ENCODE data around the gene SH3GL1.

The SH3GL1 gene

GRCh38 chr19:4439243-4439642 lies 38.9 kb upstream of the SH3GL1 start:
- DNase-seq (ENCODE audit: insufficient read length, low spot score): no peak
- TF ChIP-seq, protein P1, sequence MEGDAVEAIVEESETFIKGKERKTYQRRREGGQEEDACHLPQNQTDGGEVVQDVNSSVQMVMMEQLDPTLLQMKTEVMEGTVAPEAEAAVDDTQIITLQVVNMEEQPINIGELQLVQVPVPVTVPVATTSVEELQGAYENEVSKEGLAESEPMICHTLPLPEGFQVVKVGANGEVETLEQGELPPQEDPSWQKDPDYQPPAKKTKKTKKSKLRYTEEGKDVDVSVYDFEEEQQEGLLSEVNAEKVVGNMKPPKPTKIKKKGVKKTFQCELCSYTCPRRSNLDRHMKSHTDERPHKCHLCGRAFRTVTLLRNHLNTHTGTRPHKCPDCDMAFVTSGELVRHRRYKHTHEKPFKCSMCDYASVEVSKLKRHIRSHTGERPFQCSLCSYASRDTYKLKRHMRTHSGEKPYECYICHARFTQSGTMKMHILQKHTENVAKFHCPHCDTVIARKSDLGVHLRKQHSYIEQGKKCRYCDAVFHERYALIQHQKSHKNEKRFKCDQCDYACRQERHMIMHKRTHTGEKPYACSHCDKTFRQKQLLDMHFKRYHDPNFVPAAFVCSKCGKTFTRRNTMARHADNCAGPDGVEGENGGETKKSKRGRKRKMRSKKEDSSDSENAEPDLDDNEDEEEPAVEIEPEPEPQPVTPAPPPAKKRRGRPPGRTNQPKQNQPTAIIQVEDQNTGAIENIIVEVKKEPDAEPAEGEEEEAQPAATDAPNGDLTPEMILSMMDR (IDR thresholded peaks at IDR 0.05; ENCODE audit: insufficient read depth, missing control alignments): no peak
- FAIRE-seq: no peak

GRCh38 chr19:4437103-4437502 lies 36.8 kb upstream of the SH3GL1 start:
- FAIRE-seq: no peak
- TF ChIP-seq, protein P1 (IDR thresholded peaks at IDR 0.05; ENCODE audit: insufficient read depth, missing control alignments): no peak
- no peak for DNase-seq (ENCODE audit: insufficient read length, low spot score)

- TF ChIP-seq, protein P1 (IDR thresholded peaks at IDR 0.05; ENCODE audit: insufficient read depth, missing control alignments): no peak
- DNase-seq (ENCODE audit: insufficient read length, low spot score) (no peak), FAIRE-seq (no peak)
Observed at GRCh38 chr19:4436231-4436630, 35.9 kb upstream of the SH3GL1 start.

DNA sequence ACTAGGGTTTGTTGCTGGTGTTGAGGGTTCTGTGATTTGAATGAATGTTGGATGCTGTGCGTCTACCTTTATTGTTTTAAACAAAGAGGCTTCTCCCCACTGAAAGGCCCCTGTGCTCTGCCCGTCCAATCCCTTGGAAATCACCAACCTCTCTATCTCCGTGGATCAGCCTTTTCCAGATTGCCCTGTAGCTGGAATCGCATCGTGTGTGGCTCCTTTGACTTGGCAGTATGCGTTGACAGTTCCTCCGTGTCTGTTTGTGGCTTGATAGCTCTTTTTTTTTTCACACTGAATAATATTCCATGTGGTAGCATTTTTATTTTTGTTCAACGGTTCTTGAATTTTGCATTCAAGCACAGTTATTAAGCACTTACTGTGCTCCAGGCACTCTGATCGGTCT lies 34.0 kb upstream of the SH3GL1 start:
- FAIRE-seq (no peak), DNase-seq (ENCODE audit: insufficient read length, low spot score) (no peak)
- TF ChIP-seq, protein P1 (IDR thresholded peaks at IDR 0.05; ENCODE audit: insufficient read depth, missing control alignments): no peak

DNA sequence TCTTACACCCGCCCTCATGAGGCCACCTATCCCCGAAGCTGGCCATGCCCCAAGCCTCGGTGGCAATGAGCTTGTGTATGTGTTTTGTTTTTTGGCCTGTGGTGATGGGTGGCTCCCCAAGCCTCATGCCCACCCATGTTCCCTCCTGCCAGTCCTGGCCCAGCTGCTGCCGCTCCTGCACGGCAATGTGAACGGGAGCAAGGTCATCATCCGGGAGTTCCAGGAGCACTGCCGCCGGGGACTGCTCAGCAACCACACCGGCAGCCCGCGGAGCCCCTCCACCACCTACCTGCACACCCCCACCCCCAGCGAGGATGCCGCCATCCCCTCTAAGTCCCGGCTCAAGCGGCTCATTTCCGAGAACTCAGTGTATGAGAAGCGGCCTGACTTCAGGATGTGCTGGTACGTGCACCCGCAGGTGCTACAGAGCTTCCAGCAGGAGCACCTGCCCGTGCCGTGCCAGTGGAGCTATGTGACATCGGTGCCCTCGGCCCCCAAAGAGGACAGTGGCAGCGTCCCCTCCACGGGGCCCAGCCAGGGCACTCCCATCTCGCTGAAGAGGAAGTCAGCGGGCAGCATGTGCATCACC lies 32.7 kb upstream of the SH3GL1 start:
- TF ChIP-seq, protein P1 (IDR thresholded peaks at IDR 0.05; ENCODE audit: insufficient read depth, missing control alignments): no peak
- FAIRE-seq: no peak
- no peak for DNase-seq (ENCODE audit: insufficient read length, low spot score)

- no peak for DNase-seq (ENCODE audit: insufficient read length, low spot score)
- FAIRE-seq: no peak
- TF ChIP-seq, protein P1 (IDR thresholded peaks at IDR 0.05; ENCODE audit: insufficient read depth, missing control alignments): no peak
Observed at GRCh38 chr19:4431808-4432674, 31.7 kb upstream of the SH3GL1 start.

GRCh38 chr19:4431296-4431695 lies 30.9 kb upstream of the SH3GL1 start:
- DNase-seq (ENCODE audit: insufficient read length, low spot score): no peak
- no peak for FAIRE-seq
- TF ChIP-seq, protein P1 (IDR thresholded peaks at IDR 0.05; ENCODE audit: insufficient read depth, missing control alignments): no peak

All from D721Med (cell line).